ENCODE measurements around the gene LIFR. TPM values are rescaled to one million over a fixed set of nuclear protein-coding genes. Genes with fewer than 3 reads are reported as not detected.

LIFR gene
- total and polyA plus RNA-seq, 7 donors = 10.1 to 74.5 (median 28.9) TPM

- intact Hi-C loops (cut with DNase I) = no loop called here
- TF ChIP-seq CTCF (IDR thresholded peaks at IDR 0.05) = no peak
- DNase-seq = no peak
- Histone ChIP-seq H3K9me3 (no peaks in the 10 kb centered on the region), H3K27ac (no peak overlapping the region), H3K4me3 (no peak overlapping the region), H3K4me1 (no peaks in the 10 kb centered on the region), H3K27me3 (ENCODE audit: insufficient read depth in 3 of 3, low read length in 2 of 3) (no peaks in the 10 kb centered on the region), H3K36me3 (ENCODE audit: insufficient read depth in 1 of 2, low read depth in 1 of 2) (peaks cover 9 to 52% of the 10 kb centered on the region in 2 donors)
- ATAC-seq = no peak
- WGBS, 3 donors = 78 to 83% (median 79%) methylated on average over 3 of the region's 3 CpGs
Observed at GRCh38 chr5:38478878-38479277, 77.6 kb downstream of the LIFR start.

GRCh38 chr5:38478166-38478565, 78.3 kb downstream of the LIFR start:
- no peak for TF ChIP-seq CTCF (IDR thresholded peaks at IDR 0.05)
- intact Hi-C loops (cut with DNase I) = no loop called here
- Histone ChIP-seq H3K4me1 (peaks cover 3% of the 10 kb centered on the region), H3K9me3 (no peaks in the 10 kb centered on the region), H3K27ac (no peak overlapping the region), H3K4me3 (no peak overlapping the region), H3K36me3 (ENCODE audit: insufficient read depth in 1 of 2, low read depth in 1 of 2) (peaks cover 9 to 46% of the 10 kb centered on the region in 2 donors), H3K27me3 (ENCODE audit: insufficient read depth in 3 of 3, low read length in 2 of 3) (no peaks in the 10 kb centered on the region)
- DNase-seq (no peak), ATAC-seq (no peak)
- 71 to 90% (median 72%) methylated on average over 3 of the region's 3 CpGs for WGBS, 3 donors

- peaks cover 0 to 4% of the 10 kb centered on the region in 2 donors for H3K36me3 ChIP-seq (ENCODE audit: insufficient read depth in 1 of 2, low read depth in 1 of 2)
- H3K9me3 ChIP-seq = no peaks in the 10 kb centered on the region
- no peaks in the 10 kb centered on the region for H3K27me3 ChIP-seq (ENCODE audit: insufficient read depth in 3 of 3, low read length in 2 of 3)
- peaks cover 29% of the 10 kb centered on the region for H3K4me1 ChIP-seq
- H3K4me3 ChIP-seq = no peak overlapping the region
- ATAC-seq = no peak
- WGBS, 3 donors = 26 to 45% (median 39%) methylated on average over 8 of the region's 8 CpGs
- no peak overlapping the region for H3K27ac ChIP-seq
- DNase-seq = no peak
- TF ChIP-seq CTCF (IDR thresholded peaks at IDR 0.05) = no peak
- intact Hi-C loops (cut with DNase I) = loop anchor here in 1 of 2 donors (5.0 kb wide), 1 partner anchor 36 kb away; no protein-coding TSS in a partner anchor
Observed at GRCh38 chr5:38473008-38473407, 83.4 kb downstream of the LIFR start.

- no peak for TF ChIP-seq CTCF (IDR thresholded peaks at IDR 0.05)
- WGBS, 3 donors = 90 to 91% (median 91%) methylated on average over 7 of the region's 7 CpGs
- ATAC-seq (no peak), DNase-seq (no peak)
- H3K9me3 ChIP-seq = no peaks in the 10 kb centered on the region
- H3K4me1 ChIP-seq = peaks cover 34% of the 10 kb centered on the region
- H3K27me3 ChIP-seq (ENCODE audit: insufficient read depth in 3 of 3, low read length in 2 of 3) = no peaks in the 10 kb centered on the region
- peaks cover 0 to 4% of the 10 kb centered on the region in 2 donors for H3K36me3 ChIP-seq (ENCODE audit: insufficient read depth in 1 of 2, low read depth in 1 of 2)
- H3K4me3 ChIP-seq = no peak overlapping the region
- intact Hi-C loops (cut with DNase I) = loop anchor here in 1 of 2 donors (1.0 to 5.0 kb wide), 2 partner anchors 24 to 35 kb away; no protein-coding TSS in a partner anchor
- no peak overlapping the region for H3K27ac ChIP-seq
Observed at GRCh38 chr5:38472541-38472940, 83.9 kb downstream of the LIFR start.

GRCh38 chr5:38471709-38472108, 84.7 kb downstream of the LIFR start:
- no peaks in the 10 kb centered on the region for H3K27me3 ChIP-seq (ENCODE audit: insufficient read depth in 3 of 3, low read length in 2 of 3)
- no peak for ATAC-seq
- no peak overlapping the region for H3K27ac ChIP-seq
- intact Hi-C loops (cut with DNase I) = loop anchor here in 1 of 2 donors (1.0 to 5.0 kb wide), 2 partner anchors 23 to 34 kb away; no protein-coding TSS in a partner anchor
- peaks cover 41% of the 10 kb centered on the region for H3K4me1 ChIP-seq
- WGBS, 3 donors = 75 to 93% (median 85%) methylated on average over 4 of the region's 4 CpGs
- H3K9me3 ChIP-seq = no peaks in the 10 kb centered on the region
- no peak for TF ChIP-seq CTCF (IDR thresholded peaks at IDR 0.05)
- peaks cover 0 to 4% of the 10 kb centered on the region in 2 donors for H3K36me3 ChIP-seq (ENCODE audit: insufficient read depth in 1 of 2, low read depth in 1 of 2)
- H3K4me3 ChIP-seq = no peak overlapping the region
- DNase-seq = no peak

Measured in psoas muscle (tissue), 8 donors.